ENCODE results near the gene PTPN13.

PTPN13 gene

GRCh38 chr4:86815653-86816052, 221.5 kb downstream of the PTPN13 start:
- no peaks in the 10 kb centered on the region for H3K9me2 ChIP-seq (replicated peaks; ENCODE audit: control insufficient read depth, low read length)
- no peaks in the 10 kb centered on the region for H3F3A ChIP-seq (ENCODE audit: control insufficient read depth, insufficient read depth)
- no peak overlapping the region for H3K4me3 ChIP-seq (ENCODE audit: low read length)
- TF ChIP-seq EZH2phosphoT487 (IDR thresholded peaks at IDR 0.05; ENCODE audit: borderline replicate concordance, low read length) (no peak), CTCF (IDR thresholded peaks at IDR 0.05; ENCODE audit: low read depth, low read length, poor library complexity, severe bottlenecking) (no peak)
- no peak overlapping the region for H3K4me2 ChIP-seq (ENCODE audit: low read length)
- peaks cover 6% of the 10 kb centered on the region; the same call in 1 of the 2 replicates for H3K9me3 ChIP-seq (ENCODE audit: control insufficient read depth, insufficient read depth, low read length)
- no peaks in the 10 kb centered on the region for H3K4me1 ChIP-seq (ENCODE audit: control insufficient read depth, low read length)
- H3K27ac ChIP-seq (ENCODE audit: low read depth, low read length) = no peak overlapping the region
- H3K27me3 ChIP-seq (ENCODE audit: control insufficient read depth, low read length) = no peaks in the 10 kb centered on the region
- H3K36me3 ChIP-seq (ENCODE audit: control insufficient read depth, low read length) = no peaks in the 10 kb centered on the region
- H3K79me2 ChIP-seq (ENCODE audit: control insufficient read depth, low read length) = no peaks in the 10 kb centered on the region
- H4K20me1 ChIP-seq (ENCODE audit: control insufficient read depth, insufficient read depth, low read depth, low read length) = no peaks in the 10 kb centered on the region

- no peak for TF ChIP-seq CTCF (IDR thresholded peaks at IDR 0.05; ENCODE audit: low read depth, low read length, poor library complexity, severe bottlenecking)
- TF ChIP-seq EZH2phosphoT487 (IDR thresholded peaks at IDR 0.05; ENCODE audit: borderline replicate concordance, low read length) = no peak
- Histone ChIP-seq H3K9me2 (replicated peaks; ENCODE audit: control insufficient read depth, low read length) (no peaks in the 10 kb centered on the region), H3K27ac (ENCODE audit: low read depth, low read length) (no peak overlapping the region), H3F3A (ENCODE audit: control insufficient read depth, insufficient read depth) (no peaks in the 10 kb centered on the region), H4K20me1 (ENCODE audit: control insufficient read depth, insufficient read depth, low read depth, low read length) (no peaks in the 10 kb centered on the region), H3K4me2 (ENCODE audit: low read length) (no peak overlapping the region), H3K36me3 (ENCODE audit: control insufficient read depth, low read length) (no peaks in the 10 kb centered on the region), H3K79me2 (ENCODE audit: control insufficient read depth, low read length) (no peaks in the 10 kb centered on the region), H3K27me3 (ENCODE audit: control insufficient read depth, low read length) (no peaks in the 10 kb centered on the region), H3K4me3 (ENCODE audit: low read length) (no peak overlapping the region), H3K4me1 (ENCODE audit: control insufficient read depth, low read length) (no peaks in the 10 kb centered on the region), H3K9me3 (ENCODE audit: control insufficient read depth, insufficient read depth, low read length) (peaks cover 6% of the 10 kb centered on the region; the same call in 1 of the 2 replicates)
These were observed 222.6 kb downstream of the PTPN13 start for GRCh38 chr4:86816501-86817273.

DNA sequence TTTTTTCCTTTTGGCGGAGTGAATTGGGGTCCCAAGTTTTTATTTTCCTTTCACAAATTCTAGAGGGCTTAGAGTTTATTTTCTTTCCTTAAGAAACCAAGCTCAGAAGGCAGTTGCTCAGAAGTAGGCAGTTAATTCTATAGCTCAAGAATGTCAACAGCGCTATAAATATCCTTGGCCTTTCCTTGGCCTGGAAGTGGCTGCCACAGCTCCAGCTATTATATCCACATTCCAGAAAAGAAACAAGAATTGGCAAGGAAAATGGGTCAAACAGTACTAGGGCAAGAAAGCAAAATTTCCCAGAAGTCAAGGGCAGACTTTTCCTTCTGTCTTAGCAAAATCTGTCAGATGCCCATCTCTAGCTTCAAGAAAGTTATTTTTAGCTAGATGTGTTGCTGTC, 224.1 kb downstream of the PTPN13 start:
- TF ChIP-seq CTCF (IDR thresholded peaks at IDR 0.05; ENCODE audit: low read depth, low read length, poor library complexity, severe bottlenecking) (no peak), EZH2phosphoT487 (IDR thresholded peaks at IDR 0.05; ENCODE audit: borderline replicate concordance, low read length) (no peak)
- Histone ChIP-seq H3K4me2 (ENCODE audit: low read length) (no peak overlapping the region), H3F3A (ENCODE audit: control insufficient read depth, insufficient read depth) (no peaks in the 10 kb centered on the region), H3K27me3 (ENCODE audit: control insufficient read depth, low read length) (no peaks in the 10 kb centered on the region), H3K79me2 (ENCODE audit: control insufficient read depth, low read length) (no peaks in the 10 kb centered on the region), H3K27ac (ENCODE audit: low read depth, low read length) (no peak overlapping the region), H3K9me2 (replicated peaks; ENCODE audit: control insufficient read depth, low read length) (no peaks in the 10 kb centered on the region), H3K4me3 (ENCODE audit: low read length) (no peak overlapping the region), H4K20me1 (ENCODE audit: control insufficient read depth, insufficient read depth, low read depth, low read length) (no peaks in the 10 kb centered on the region), H3K4me1 (ENCODE audit: control insufficient read depth, low read length) (no peaks in the 10 kb centered on the region), H3K9me3 (ENCODE audit: control insufficient read depth, insufficient read depth, low read length) (peaks cover 6% of the 10 kb centered on the region; the same call in 1 of the 2 replicates), H3K36me3 (ENCODE audit: control insufficient read depth, low read length) (no peaks in the 10 kb centered on the region)

Measured in DOHH2 (cell line).